ENCODE measurements around the gene GIPC2.
"Not testable (repeated sequence)": the region's sequence is repeated elsewhere in the genome, so short reads cannot be mapped to it uniquely, and the experiment has no call there.

DNA sequence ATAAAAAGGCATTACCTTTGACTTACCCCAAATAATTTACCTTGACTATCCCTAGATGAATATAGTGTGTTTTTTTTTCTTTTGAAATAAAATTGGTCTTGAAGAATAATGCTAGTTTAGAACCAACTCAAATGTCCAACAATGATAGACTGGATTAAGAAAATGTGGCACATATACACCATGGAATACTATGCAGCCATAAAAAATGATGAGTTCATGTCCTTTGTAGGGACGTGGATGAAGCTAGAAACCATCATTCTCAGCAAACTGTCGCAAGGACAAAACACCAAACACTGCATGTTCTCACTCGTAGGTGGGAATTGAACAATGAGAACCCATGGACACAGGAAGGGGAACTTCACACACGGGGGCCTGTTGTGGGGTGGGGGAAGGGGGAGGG, 63.9 kb downstream of the GIPC2 start:
- TF ChIP-seq POLR2AphosphoS5, POLR2A, EP300 (IDR thresholded peaks at IDR 0.05): not testable (repeated sequence)
- TF ChIP-seq, protein P1, sequence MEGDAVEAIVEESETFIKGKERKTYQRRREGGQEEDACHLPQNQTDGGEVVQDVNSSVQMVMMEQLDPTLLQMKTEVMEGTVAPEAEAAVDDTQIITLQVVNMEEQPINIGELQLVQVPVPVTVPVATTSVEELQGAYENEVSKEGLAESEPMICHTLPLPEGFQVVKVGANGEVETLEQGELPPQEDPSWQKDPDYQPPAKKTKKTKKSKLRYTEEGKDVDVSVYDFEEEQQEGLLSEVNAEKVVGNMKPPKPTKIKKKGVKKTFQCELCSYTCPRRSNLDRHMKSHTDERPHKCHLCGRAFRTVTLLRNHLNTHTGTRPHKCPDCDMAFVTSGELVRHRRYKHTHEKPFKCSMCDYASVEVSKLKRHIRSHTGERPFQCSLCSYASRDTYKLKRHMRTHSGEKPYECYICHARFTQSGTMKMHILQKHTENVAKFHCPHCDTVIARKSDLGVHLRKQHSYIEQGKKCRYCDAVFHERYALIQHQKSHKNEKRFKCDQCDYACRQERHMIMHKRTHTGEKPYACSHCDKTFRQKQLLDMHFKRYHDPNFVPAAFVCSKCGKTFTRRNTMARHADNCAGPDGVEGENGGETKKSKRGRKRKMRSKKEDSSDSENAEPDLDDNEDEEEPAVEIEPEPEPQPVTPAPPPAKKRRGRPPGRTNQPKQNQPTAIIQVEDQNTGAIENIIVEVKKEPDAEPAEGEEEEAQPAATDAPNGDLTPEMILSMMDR (IDR thresholded peaks at IDR 0.05), result not testable (repeated sequence)

Data from sigmoid colon (tissue), 4 donors.